Activated CD4-positive, alpha-beta T cell treated with anti-CD3 and anti-CD28 coated beads, Interleukin-2, amount 50 U/mL, for 48 hours (primary cell): Measurements from ENCODE around the gene PHF11.

Experiments used
- DNase-seq, 2 experiments: peaks; one replicate each; pipeline ENCODE4 v3.0.0-alpha.2; 2020

Gene PHF11

DNA sequence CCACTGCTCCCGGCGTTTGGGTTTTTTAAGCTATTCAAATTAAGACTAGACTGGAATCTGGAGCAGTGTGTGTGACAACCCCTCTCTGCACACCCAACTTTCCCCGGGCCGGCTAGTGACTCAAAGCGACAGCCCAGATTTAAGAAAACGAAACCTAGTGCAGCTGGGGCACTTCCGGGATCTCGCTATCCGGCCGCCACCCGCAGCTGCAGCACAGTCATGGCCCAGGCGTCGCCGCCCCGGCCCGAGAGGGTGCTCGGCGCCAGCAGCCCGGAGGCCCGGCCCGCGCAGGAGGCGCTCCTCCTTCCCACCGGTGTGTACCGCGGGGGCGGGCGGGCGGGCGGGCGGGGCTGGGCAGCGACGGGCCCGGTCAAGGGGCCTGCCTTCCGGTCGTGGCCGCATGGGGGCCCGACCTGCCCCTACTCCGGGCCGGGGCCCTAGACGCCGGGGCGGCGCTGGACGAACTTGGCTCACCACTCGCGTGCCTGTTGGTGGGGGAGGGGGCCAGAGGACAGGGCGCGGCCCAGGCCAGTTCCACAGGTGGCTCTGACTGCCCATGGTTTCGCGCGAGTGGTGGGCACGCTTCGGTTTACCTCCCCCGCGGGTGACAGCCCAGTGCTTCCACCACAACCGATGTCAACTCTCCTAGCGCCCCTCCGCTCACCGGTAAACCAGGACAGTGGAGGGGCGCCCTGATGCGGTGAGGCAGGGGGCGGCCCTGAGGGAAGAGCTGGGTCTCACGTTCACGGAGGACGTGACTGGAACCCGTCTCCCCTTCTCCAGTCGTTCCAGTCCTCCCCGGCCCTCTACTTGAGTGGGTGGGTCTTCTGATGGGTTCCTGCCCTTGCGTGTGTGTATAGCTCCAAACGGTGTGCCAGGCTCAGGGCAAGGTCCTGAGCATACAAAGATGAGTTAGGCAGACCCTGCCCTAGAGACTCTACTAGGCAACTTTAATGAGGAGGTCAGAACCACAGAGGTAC is at the start of gene PHF11:
Gene PHF11 (plus strand): TSS at position 171 of the 980 bp plus-strand sequence. CDS start 49 bp downstream, at position 220.
- DNase-seq = peak; percentile 87 to 91

DNA sequence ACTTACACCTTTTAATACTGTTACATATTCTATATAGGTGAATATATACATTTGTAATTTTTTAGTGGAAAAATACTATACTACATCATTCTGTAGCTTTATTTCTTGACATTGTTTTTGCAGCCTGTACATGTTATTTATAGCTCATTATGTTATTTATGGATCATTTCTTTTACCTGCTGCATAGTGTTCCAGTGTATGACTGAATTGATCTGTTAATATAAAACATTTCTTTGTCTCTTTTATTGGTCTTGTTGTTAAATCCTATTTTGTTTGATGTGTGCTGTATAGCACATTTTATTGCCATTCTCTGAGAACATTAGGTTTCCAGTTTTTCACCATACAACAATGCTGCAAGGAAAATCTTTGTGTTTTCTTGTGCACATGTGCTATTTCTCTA is 49.3 kb upstream of the PHF11 start:
- DNase-seq = no peak

DNA sequence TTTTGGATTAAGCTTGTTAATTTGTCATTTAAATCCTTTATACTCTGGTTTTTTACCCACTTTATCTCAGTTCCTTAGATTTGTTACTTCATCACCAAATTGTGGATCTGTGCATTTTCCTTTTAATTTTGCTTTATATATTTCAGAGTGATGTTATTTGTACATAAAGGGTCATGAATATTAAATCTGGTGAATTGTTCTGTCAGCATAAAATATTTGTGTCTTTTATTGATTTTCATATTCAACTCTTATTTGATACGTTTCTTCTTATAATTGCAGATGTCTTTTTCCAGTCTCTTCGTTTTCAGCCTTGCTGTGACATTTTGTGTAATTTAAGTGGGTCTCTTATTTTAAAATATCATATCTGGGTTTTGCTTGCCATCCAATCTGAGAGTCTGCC is 47.0 kb upstream of the PHF11 start:
- no peak for DNase-seq

DNA sequence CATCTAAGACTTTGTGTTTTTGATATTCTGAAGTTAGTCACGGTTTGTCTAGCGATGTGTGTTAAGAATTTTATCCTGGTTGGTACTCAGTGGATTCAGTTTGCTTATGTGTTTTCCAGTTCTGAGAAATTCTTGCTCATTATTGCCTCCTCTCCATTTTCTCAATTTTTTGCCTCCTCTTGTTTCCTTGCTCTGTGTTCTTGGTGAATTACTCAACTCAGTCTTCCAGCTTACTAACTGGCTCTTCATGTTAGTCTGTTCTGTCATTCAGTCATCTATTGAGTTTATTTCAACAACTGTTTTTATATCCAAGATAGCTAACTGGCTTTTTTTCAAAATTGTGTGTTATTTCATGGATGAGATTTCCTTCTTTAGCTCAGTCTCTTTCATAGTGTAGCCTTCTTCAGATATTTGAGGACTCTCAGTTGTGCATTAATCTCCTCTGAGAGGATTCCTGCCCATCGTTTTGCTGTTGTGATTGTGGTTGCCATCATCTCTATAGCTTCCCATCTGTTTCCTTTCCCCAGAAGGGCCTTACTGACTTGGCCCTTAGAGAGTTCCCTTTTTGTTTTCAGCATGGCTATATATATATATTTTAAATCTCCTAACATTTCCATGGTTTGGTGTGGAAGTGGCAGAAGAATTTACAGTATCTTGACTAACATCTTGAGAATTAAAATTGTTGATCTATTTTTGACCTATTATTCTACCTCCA is 45.5 kb upstream of the PHF11 start:
- DNase-seq = no peak

DNA sequence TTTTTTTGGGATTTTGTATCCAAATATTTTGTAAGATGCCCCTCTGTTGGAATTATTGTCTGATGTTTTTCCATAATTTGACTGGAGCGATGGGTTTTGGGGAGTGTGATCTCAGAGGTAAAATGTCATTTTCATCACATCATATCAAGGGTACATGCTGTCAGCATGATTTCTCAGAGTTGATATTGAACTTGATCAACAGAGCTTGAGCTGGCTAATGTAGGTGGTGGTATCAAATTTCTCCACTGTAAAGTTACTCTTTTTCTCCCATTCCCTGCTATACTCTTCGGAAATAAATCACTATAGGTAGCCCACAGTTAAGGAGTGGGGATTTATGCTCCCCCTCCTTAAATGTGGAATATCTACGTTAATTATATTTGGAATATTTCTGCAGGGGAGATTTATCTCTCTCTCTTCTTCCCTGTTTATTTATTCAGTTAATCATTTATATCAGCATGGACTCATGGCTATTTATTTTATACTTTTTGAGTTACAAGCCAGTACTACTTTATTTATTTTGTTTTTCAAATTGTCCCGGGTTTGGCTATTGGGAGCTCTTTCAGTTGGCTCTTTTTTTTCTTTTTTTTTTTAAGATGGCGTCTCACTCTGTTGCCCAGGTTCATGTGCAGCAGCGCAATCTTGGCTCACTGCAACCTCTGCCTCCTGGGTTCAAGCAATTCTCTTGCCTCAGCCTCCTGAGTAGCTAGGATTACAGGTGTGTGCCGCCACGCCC is 42.9 kb upstream of the PHF11 start:
- no peak for DNase-seq

DNA sequence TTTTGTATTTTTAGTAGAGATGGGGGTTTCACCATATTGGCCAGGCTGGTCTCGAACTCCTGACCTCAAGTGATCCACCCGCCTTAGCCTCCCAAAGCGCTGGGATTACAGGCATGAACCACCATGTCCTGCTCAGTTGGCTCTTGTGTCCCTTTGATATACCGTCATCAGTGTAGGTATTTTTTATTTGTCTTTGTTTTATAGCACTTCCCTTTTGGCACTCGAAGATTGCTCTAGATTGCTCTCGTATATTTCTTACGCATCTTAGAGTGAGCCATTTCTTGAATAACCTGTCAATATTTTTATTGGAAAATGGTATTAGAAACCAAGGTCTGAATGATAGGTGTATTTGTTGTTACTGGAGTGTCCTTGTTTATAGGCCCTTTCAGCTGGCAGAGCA is 42.3 kb upstream of the PHF11 start:
- DNase-seq = no peak

DNA sequence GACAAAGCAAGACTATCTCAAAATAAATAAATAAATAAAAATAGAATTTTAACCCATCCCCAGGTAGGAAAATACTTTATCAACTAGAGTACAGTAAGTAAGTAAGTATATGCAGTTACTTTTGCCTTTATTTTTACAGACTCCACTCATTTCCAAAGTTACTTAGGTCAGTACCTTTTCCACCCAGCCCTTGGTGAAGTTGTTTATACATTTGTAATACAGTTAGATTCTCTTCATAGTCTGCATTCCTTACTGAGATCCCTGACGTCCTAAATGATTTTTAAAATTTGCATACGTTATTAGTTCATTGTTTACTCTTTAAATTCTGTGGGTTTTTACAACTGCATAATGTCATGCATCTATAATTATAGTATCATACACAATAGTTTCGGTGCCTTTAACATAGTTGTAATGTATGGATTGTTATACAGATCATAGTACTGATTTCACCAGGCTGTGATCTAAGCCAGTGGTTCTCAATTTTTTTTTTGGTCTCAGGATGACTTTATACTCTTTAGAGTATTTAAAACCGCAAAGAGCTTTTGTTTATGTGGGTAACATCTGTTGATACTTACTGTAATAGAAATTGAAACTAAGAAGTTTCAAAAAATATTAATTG is 41.3 kb upstream of the PHF11 start:
- DNase-seq = no peak

DNA sequence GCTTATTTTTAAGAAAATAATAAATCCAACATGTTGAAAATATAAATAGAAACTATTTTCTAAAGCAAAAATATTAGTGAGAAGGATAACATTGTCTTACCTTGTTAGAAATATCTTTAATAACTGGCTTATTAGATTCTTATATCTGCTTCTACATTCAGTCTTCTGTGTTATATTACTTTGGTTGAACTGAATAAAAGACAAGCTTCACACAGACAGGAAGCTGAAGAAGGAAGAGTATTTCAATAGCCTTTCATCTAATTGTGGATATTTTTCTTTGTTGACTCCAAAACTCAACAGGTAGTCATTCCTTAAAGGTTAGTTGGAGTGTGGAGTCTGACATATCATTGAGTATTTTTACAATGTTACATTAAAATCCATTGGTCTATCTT is 40.8 kb upstream of the PHF11 start:
- DNase-seq = no peak

DNA sequence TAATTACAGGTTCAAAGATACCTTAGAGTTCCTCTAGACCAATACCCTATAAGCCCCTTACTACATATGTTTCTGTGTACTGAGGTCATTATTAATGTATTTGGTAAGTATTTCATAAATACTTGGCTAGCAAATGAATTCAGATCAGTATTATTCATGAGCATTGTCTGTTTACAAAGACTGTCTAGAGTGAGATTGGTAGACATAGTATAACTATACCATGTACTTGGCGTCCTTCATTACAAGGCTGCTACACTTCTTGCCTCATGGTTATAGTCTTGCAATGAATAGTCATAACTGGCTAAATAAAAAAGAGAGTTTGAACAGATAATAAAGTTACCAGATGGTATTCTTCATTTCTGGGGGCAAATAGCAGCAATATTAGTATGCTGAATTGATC is 39.6 kb upstream of the PHF11 start:
- DNase-seq = no peak

DNA sequence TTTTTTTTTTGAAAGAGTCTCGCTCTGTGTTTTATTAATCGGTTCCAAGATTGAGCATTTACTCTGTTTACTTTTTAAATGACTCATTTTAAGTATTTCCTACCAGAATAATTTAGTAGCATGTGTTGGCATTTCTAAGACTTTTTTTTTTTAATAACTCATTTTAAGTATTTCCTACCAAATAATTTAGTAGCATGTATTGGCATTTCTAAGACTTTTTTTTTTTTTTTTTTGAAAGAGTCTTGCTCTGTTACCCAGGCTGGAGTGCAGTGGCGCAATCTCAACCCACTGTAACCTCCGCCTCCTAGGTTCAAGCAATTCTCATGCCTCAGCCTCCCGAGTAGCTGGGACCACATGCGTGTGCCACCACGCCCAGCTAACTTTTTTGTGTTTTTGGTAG is 38.5 kb upstream of the PHF11 start:
- DNase-seq = no peak

DNA sequence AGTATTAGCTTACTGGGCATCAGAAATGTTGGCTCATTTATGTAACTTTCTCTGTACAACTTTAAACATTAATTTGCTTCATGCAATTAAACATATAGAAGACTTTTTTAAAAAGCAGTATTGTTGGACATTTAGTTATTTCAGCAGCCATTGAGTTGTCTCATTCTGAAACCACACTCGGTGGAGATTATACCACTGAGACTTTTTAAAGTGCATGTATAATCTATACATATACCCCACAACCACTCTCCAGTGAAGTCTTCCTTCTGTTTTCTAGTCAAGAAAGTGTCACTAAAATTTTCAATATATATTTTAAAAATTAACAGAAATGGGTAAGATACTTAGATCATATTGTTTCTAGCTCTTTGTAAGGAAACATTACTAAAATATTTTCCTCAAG is 36.2 kb upstream of the PHF11 start:
- no peak for DNase-seq

DNA sequence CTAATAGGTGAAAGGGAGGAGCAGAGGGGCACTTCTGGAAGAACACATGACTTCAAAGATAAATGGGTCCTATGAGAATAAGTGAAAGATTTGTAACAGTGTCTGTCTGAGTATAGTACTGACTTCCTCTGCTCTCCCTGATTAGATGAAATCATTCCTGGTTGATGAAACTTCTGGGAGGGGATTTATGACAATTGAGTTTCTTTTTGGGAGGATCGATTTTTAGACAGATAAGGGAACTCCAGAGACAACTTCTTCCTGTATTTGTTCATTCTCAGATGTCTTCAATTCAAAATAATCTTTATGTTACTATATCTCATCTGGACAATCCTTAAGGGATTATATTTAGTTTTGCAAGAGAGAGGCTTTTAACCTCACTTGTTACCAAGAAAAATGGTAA is 31.7 kb upstream of the PHF11 start:
- no peak for DNase-seq

DNA sequence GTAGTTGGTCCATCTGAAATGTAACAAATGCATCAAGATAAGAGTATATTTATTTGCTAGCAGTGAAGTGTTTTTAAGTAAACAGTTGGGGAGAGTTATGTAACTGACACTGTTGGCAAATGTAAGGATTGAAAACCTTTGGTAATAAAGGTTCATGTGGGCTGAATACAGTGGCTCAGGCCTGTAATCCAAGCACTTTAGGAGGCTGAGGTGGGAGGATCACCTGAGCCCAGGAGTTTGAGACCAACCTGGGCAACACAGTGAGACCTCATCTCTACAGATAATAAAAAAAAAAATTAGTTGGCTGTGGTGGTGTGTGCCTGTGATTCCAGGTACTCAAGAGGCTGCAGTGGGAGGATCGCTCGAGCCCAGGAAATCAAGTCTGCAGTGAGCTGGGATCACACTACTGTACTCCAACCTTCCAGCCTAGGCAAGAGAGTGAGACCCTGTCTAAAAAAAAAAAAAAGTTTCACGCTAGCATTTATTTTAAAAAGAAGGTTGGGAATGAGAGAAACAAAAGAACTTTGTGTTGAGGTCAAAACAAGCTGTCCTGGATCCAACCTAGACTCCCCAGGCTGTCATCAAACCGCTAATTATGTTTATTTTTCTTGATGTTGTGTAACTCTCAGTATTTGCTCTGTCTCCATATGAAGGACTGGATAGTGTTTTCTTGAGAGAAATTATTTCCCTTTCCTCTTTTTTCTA is 31.0 kb upstream of the PHF11 start:
- DNase-seq = no peak

DNA sequence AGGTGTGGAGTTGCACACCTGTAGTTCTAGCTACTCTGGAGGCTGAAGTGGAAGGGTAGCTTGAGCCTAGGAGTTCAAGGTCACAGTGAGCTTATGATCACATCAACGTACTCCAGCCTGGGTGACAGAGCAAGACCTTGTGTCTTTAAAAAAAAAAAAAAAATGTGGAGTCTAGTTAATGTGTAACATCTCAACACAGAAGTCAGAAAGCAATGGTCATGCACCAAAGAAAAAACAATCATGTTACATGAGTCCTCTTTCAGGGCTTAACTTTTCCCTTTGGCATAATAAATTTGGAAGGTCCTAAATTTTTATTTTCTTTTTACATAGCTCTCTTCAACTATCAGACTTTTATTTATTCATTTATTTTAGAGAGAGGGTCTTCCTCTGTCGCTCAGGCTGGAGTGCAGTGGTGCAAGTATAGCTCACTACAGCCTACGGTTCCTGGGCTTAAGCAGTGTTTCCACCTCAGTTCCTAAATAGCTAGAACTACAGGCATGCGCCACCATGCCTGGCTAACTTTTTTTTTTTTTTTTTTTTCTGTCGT is 29.4 kb upstream of the PHF11 start:
- DNase-seq = no peak

DNA sequence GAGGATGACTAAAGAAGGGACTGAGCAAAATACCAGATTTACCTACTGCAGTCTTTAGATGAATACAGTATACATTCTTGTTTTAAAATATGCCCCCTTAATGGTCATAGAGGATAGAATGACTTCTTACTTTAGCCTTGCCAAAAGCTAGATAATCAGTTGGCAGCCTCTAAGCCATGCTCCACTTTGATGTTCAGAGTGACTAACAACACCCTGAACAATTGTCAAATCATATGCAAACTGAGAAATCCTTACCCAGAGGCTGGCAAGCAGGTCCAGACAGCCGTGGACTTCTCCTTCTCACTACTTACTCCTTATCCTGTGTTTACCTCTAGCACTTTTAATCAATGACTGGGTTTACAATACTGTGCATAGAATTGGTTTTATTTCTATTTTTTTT is 23.6 kb upstream of the PHF11 start:
- DNase-seq = no peak

DNA sequence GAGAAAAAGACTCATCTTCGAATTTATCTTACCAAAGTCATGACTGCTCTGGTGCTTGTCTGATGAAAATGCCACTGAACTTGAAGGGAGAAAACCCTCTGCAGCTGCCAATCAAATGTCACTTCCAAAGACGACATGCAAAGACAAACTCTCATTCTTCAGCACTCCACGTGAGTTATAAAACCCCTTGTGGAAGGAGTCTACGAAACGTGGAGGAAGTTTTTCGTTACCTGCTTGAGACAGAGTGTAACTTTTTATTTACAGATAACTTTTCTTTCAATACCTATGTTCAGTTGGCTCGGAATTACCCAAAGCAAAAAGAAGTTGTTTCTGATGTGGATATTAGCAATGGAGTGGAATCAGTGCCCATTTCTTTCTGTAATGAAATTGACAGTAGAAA is 19.2 kb upstream of the PHF11 start:
- no peak for DNase-seq

DNA sequence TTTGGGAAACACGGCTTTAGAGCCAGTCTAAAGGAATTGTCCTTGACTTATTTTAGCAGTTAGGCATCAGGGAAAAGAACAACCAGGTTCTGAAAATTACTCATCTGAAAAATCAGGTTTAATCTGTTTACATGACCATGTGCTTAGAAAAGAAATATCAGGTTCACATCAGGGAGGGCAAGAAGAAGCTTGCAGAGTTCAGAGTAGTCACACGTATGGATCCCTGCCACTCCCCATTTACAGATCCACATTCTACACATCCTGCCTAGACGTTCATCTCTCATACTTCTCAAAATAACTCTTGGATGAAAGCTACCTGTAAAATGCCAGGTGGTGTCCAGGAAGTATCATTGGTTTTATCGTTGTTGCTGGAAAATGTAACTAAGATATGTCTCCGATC is 14.0 kb upstream of the PHF11 start:
- no peak for DNase-seq

DNA sequence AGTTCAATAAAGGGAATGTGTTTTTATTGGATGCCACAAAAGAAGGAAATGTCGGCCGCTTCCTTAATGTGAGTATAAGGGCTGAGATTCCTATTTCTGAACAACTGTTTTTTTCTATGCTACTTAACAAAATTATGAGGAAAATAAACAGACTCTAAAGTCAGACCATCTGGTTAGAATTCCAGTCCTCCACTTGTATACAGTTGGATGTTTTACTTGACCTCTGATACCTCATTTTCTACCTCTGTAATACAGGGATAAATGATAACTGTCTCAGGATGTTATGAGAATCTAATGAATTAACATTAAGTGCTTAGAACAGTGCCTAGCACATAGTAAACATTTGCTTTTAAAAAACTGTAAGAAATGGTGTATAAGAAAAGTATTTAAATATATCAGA is 7.2 kb upstream of the PHF11 start:
- no peak for DNase-seq

DNA sequence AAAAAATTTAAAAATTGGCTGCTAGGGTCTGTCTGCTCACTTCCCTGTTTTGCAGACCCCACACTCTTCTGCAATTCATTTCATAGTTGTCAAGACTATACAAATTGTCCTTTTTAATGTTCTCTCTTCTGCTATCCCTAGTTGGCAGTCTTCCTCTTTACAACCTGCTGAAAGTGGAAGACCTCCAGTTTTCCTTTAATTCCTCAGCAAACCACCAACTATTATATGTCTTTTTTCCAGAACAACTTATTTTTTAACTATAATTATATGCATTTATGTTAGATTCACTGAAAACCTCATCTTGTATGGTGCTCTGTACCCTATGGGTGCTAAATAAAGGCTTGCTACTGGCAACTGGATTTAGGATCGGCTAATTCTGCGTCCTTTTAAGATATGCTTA is 1.1 kb upstream of the PHF11 start:
- DNase-seq = no peak

DNA sequence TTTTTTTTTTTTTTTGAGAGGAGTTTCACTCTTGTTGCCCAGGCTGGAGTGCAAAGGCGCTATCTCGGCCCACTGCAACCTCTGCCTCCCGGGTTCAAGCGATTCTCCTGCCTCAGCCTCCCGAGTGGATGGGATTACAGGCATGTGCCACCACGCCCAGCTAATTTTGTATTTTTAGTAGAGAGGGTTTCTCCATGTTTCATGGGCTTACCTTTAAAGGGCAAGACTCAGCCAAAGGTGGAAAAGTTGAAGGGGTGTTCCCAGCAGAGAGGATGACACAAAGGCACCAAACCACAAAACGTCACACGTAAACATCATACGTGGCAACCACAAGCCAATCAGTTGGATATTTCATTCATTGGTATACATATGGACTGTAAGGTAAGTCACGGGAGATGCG is 1.1 kb downstream of the PHF11 start:
- peak; percentile 51 to 64 for DNase-seq

DNA sequence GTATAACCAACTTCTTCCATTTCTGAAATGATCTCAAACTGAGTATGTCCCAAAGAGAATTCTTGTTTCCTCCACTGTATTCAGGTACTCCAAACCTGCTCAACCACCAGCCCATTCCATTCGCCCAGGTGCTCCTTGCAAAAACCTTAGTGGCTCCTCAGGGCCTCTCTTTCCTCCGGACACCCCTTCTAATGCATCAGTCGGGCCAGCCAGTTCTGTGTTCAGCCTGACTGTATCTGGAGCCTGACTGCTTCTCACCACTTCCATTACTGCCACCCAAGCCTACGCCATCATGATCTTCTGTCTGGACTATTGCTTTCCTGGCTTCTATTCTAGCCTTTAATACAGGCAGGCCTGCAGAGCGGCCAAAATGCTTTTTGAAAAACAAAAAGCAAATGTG is 1.5 kb downstream of the PHF11 start:
- peak in 1 of 2 experiments; percentile 4 for DNase-seq

DNA sequence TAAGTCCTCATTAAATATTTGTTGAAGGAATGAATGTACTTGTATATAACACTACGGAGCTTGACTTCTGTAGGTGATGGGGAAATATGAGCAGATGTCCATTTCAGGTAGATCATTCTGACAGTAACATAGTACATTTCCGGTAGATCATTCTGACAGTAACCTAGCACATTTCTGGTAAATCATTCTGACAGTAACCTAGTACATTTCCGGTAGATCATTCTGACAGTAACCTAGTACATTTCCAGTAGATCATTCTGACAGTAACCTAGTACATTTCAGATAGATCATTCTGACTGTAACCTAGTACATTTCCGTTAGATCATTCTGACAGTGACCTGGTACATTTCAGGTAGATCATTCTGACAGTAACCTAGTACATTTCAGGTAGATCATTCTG is 2.5 kb downstream of the PHF11 start:
- DNase-seq = no peak
